ENCODE measurements around the gene GBX2. TPM values are rescaled to one million over a fixed set of nuclear protein-coding genes. Genes with fewer than 3 reads are reported as not detected.

The GBX2 gene
- total RNA-seq, 1 donor, result not detected

DNA sequence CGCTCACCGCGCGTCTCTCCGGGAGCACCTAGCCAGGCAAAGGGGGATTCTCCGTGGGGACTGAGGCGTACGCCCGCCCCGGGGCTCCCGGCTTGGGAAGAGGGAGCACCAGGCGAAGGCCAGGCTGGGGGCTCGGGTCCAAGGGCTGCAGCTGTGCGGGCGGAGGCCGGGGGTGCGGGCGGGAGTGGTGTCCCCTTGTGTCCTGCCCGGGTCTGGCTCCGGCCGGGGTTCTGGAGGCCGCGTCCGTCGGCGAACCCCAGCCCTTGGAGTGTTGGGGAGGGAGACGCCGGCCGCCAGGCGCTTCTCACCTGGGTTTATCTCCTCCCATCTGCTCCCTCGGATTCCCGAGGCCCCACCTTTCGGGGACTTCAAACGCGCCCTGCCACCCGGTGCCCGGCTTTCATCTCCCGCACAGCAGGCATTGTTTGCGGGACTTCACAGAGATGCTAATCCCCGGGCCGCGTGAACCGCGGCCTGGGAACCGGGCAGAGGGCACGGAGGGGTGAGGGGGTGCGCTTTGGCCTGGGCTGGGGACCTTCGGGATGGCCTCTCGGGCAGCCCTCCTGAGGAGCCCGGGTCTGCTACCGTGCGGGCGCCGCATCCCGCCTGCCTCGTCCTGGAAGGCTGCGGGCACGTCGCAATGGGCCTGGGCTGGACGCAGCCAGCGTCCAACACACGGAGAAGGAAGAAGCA lies 5.0 kb upstream of the GBX2 start:
- no peak overlapping the region for H3K4me2 ChIP-seq (ENCODE audit: insufficient read depth, low read length)
- DNase-seq (ENCODE audit: insufficient read length, low spot score, missing footprints), result peak; percentile 83
- H3K9me3 ChIP-seq (ENCODE audit: low read depth, low read length), result no peaks in the 10 kb centered on the region
- no peaks in the 10 kb centered on the region for H3K4me1 ChIP-seq (ENCODE audit: insufficient read depth, low read length)
- no peaks in the 10 kb centered on the region for H3K36me3 ChIP-seq (ENCODE audit: insufficient read depth, low read length)
- no peak overlapping the region for H3K27ac ChIP-seq (ENCODE audit: low read depth, low read length)
- no peak overlapping the region for H2AFZ ChIP-seq (ENCODE audit: low read length)
- no peaks in the 10 kb centered on the region for H4K20me1 ChIP-seq (ENCODE audit: insufficient read depth, low read length)
- TF ChIP-seq, protein P1, sequence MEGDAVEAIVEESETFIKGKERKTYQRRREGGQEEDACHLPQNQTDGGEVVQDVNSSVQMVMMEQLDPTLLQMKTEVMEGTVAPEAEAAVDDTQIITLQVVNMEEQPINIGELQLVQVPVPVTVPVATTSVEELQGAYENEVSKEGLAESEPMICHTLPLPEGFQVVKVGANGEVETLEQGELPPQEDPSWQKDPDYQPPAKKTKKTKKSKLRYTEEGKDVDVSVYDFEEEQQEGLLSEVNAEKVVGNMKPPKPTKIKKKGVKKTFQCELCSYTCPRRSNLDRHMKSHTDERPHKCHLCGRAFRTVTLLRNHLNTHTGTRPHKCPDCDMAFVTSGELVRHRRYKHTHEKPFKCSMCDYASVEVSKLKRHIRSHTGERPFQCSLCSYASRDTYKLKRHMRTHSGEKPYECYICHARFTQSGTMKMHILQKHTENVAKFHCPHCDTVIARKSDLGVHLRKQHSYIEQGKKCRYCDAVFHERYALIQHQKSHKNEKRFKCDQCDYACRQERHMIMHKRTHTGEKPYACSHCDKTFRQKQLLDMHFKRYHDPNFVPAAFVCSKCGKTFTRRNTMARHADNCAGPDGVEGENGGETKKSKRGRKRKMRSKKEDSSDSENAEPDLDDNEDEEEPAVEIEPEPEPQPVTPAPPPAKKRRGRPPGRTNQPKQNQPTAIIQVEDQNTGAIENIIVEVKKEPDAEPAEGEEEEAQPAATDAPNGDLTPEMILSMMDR (IDR thresholded peaks at IDR 0.05; ENCODE audit: extremely low read depth, low read depth, low read length), result no peak
- H3K27me3 ChIP-seq (ENCODE audit: insufficient read depth, low read length), result peaks cover 69% of the 10 kb centered on the region
- no peaks in the 10 kb centered on the region for H3K79me2 ChIP-seq (ENCODE audit: insufficient read depth, low read length)
- H3K4me3 ChIP-seq (ENCODE audit: insufficient read depth, low read length), result no peak overlapping the region

- TF ChIP-seq, protein P1 (IDR thresholded peaks at IDR 0.05; ENCODE audit: extremely low read depth, low read depth, low read length), result no peak
- H3K4me2 ChIP-seq (ENCODE audit: insufficient read depth, low read length), result no peak overlapping the region
- no peaks in the 10 kb centered on the region for H3K9me3 ChIP-seq (ENCODE audit: low read depth, low read length)
- H2AFZ ChIP-seq (ENCODE audit: low read length), result no peak overlapping the region
- H3K27ac ChIP-seq (ENCODE audit: low read depth, low read length), result no peak overlapping the region
- no peaks in the 10 kb centered on the region for H4K20me1 ChIP-seq (ENCODE audit: insufficient read depth, low read length)
- H3K79me2 ChIP-seq (ENCODE audit: insufficient read depth, low read length), result no peaks in the 10 kb centered on the region
- no peak overlapping the region for H3K4me3 ChIP-seq (ENCODE audit: insufficient read depth, low read length)
- no peaks in the 10 kb centered on the region for H3K4me1 ChIP-seq (ENCODE audit: insufficient read depth, low read length)
- DNase-seq (ENCODE audit: insufficient read length, low spot score, missing footprints), result peak; percentile 80
- H3K36me3 ChIP-seq (ENCODE audit: insufficient read depth, low read length), result no peaks in the 10 kb centered on the region
- H3K27me3 ChIP-seq (ENCODE audit: insufficient read depth, low read length), result peaks cover 72% of the 10 kb centered on the region
Measured at GRCh38 chr2:236172255-236173035, 4.3 kb upstream of the GBX2 start.

DNA sequence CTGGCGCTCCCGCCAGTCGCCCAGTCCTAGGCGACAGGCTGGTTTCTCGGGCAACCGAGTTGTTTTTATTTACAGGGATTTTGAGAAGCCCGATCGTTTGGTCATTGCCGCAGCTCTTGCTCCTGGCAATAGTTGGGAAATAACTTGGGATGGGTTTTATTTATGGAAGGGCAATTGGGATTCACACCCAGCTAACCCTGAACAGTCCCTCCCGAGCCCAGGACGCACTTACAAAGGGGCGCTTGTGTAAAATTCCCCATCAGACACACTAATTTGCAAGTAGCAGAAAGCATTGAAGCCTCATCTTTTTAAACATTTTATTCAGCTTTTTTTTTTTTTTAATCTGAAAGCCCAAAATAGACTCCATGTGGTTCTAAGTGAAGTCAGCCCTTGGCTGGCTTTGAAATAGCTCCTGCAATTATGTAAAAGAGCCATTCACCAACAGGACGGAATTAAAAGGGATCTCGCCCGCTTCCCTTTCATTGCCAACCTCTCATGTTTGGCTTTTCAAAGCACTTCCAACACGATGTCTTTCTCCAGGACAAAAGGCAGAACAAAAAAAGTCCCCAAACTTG lies 3.6 kb upstream of the GBX2 start:
- peaks cover 76% of the 10 kb centered on the region for H3K27me3 ChIP-seq (ENCODE audit: insufficient read depth, low read length)
- H3K36me3 ChIP-seq (ENCODE audit: insufficient read depth, low read length), result no peaks in the 10 kb centered on the region
- H2AFZ ChIP-seq (ENCODE audit: low read length), result no peak overlapping the region
- H3K4me2 ChIP-seq (ENCODE audit: insufficient read depth, low read length), result no peak overlapping the region
- H3K9me3 ChIP-seq (ENCODE audit: low read depth, low read length), result no peaks in the 10 kb centered on the region
- no peaks in the 10 kb centered on the region for H3K79me2 ChIP-seq (ENCODE audit: insufficient read depth, low read length)
- peak; percentile 81 for DNase-seq (ENCODE audit: insufficient read length, low spot score, missing footprints)
- TF ChIP-seq, protein P1 (IDR thresholded peaks at IDR 0.05; ENCODE audit: extremely low read depth, low read depth, low read length), result no peak
- no peak overlapping the region for H3K4me3 ChIP-seq (ENCODE audit: insufficient read depth, low read length)
- H4K20me1 ChIP-seq (ENCODE audit: insufficient read depth, low read length), result peaks cover 2% of the 10 kb centered on the region
- no peak overlapping the region for H3K27ac ChIP-seq (ENCODE audit: low read depth, low read length)
- no peaks in the 10 kb centered on the region for H3K4me1 ChIP-seq (ENCODE audit: insufficient read depth, low read length)

DNA sequence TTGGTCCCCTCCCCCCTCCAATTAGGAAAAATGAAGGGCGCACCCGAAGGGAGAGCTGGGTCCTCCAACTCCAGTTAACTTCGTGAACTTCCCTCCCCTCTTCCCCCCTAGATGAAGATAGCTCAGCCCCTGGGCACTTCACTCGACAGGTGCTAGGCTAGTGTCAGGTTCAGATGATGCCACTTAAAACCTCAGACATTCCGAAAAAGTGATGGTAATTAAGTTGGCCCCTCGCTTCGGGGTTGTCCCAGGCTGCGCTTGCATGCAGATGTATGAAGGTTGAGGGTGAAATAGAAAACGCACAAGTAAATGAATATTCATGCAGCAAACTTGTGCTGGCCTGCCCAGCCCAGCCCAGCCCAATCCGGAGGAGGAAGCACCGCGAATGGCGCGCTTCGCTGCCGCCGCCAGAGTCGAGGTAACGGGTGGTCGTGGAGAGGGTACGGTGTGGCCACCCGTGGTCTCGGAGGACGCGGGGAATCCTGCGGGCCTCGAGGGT lies 3.0 kb upstream of the GBX2 start:
- H4K20me1 ChIP-seq (ENCODE audit: insufficient read depth, low read length), result peaks cover 2% of the 10 kb centered on the region
- H3K4me2 ChIP-seq (ENCODE audit: insufficient read depth, low read length), result no peak overlapping the region
- H3K36me3 ChIP-seq (ENCODE audit: insufficient read depth, low read length), result no peaks in the 10 kb centered on the region
- H3K79me2 ChIP-seq (ENCODE audit: insufficient read depth, low read length), result no peaks in the 10 kb centered on the region
- H3K4me1 ChIP-seq (ENCODE audit: insufficient read depth, low read length), result no peaks in the 10 kb centered on the region
- peaks cover 82% of the 10 kb centered on the region for H3K27me3 ChIP-seq (ENCODE audit: insufficient read depth, low read length)
- no peak overlapping the region for H3K4me3 ChIP-seq (ENCODE audit: insufficient read depth, low read length)
- DNase-seq (ENCODE audit: insufficient read length, low spot score, missing footprints), result peak; percentile 81
- no peaks in the 10 kb centered on the region for H3K9me3 ChIP-seq (ENCODE audit: low read depth, low read length)
- no peak overlapping the region for H3K27ac ChIP-seq (ENCODE audit: low read depth, low read length)
- H2AFZ ChIP-seq (ENCODE audit: low read length), result no peak overlapping the region
- TF ChIP-seq, protein P1 (IDR thresholded peaks at IDR 0.05; ENCODE audit: extremely low read depth, low read depth, low read length), result no peak

Measured in osteoblast (primary cell).